NOMO-1 (cell line): ENCODE results near the gene AIF1.

Source experiments
- DNase-seq, 2 experiments: peaks; one replicate each; lab custom pipeline; 2025; ENCODE audit not compliant: unreplicated experiment in 2 of 2; lab: John Stamatoyannopoulos, UW

AIF1 gene

DNA sequence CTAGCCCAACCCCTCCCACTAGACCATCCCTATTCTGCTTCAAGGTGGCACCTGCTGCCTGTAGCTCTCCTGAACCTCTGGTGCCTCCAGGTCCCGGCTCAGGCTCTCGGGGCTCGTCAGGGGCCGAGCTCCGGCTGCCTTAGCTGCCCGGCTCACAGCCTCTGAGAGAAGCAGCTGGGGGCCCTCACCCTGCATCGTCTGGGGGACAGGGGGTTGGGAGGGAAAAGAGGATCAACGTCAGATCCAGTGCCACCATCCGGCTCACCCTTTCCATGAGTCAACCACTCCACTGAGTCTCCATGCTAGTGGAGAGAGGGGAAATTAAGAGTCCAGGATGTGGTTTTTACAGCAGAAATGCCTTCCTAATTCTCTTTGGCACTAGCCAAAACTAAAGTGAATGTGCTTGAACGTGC, 24.4 kb downstream of the AIF1 start:
- DNase-seq, result no peak

- no peak for DNase-seq
Measured at GRCh38 chr6:31640612-31641011, 25.6 kb downstream of the AIF1 start.

DNA sequence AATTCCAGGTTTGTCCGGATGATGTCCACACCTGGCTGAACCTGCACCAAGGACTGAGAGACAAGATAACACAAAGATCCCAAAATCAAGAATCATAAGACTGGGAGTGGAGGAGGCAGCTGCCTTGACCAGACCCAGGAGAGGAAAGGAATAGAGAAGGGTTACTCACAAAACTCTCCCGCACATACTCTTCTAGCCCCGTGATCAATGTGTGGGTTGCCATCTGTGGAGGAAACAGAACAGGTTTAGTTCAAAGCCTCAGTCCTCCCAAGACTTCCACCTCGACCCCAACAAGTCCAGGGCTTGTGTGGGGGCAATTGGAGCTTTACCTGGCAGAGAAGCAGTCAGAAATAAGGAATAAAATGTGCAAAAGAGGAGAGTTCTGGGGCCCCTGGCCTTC, 26.3 kb downstream of the AIF1 start:
- no peak for DNase-seq

DNA sequence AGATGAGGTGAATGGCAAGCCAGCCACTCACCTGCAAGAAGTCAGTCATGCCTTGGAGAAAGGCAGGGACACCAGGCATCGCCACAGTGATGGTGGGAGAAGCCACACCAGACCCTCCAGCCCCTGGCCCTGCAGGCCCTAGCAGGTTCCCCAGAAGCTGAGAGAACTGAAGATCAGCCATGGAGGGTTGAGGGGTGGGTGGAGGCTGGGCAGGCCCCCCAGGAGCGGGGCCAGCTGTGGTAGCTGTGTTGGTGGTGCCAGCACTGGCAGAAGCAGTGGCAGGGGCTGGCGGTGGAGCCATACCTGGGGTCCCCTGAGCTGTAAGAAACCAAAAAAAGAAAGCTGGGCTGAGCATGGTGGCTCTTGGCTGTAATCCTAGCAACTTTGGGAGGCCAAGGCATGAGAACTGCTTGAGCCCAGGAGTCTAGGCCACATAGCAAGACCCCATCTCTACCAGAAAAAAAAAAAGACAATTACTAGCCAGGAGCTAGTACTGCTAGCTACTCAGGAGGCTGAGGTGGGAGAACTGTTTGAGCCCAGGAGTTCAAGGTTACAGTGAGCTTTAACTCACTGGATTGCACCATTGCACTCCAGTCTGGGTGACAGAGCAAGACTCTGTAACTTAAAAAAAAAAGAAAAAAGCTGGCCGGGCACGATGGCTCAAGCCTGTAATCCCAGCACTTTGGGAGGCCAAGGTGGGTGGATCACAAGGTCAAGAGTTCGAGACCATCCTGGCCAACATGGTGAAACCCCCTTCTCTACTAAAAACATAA, 27.9 kb downstream of the AIF1 start:
- no peak for DNase-seq

DNA sequence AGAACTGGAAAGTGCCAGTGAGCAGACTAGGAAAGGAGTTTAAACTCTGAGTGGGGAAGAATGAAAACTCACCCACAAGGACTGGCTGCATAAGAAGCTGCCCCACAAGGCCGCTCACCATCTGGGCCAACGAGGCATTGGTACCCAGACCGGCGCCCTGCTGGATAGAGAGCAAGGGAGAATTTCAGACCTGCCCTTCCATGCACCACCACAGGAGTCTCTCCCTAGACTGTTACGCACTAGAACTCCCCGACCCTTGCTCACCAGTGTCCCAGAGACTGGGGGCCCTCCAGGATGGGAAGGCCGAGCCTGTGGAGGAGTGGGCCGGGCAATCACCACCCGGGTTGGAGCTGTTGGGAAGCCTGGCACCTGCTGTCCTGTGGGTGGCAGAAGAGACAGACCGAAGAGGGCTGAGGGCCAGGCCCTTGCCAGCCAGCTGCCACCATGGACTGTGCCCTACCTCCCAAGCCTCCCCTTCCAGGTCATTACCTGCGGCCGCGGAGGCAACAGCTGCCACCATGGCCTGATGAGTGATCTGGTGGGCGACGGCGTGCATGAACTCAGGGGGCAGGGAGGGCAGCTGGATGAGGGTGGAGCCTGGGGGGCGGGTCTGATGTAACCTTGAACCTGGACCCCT, 28.9 kb downstream of the AIF1 start:
- no peak for DNase-seq

- DNase-seq, result no peak
Measured at GRCh38 chr6:31645325-31645724, 30.3 kb downstream of the AIF1 start.

DNA sequence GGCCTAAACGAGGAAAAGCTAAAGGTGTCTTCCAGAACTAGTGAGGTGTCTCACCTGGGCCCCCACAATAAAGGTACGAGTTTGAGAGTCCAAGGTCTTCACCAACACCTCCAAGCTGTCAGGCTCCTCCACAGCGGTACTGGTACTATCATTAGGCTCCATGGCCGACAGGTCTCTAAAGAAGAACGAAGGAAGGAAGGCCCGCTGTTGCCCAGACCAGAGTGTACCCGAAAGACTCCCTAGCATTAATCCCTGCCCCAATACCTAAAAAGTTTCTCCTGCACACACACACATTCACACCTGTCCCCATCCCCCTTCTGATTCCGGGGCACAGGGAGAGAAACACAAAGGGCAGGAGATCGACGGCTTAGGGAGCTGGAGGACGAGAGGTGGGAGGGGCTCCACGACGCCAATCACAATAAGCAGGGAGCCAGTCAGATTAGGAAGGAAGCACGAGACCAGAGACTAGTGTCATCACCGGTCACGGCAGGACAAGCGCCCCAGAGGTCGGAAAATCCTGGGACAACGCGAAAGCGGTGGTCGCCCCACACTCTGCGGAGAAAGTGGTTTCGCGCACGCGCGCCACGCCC, 36.7 kb downstream of the AIF1 start:
- DNase-seq, result peak; percentile 39 to 80

- DNase-seq, result peak; percentile 95 to 96
Measured at GRCh38 chr6:31652925-31653724, 38.1 kb downstream of the AIF1 start.

- DNase-seq, result no peak
Measured at GRCh38 chr6:31654574-31655348, 39.7 kb downstream of the AIF1 start.

DNA sequence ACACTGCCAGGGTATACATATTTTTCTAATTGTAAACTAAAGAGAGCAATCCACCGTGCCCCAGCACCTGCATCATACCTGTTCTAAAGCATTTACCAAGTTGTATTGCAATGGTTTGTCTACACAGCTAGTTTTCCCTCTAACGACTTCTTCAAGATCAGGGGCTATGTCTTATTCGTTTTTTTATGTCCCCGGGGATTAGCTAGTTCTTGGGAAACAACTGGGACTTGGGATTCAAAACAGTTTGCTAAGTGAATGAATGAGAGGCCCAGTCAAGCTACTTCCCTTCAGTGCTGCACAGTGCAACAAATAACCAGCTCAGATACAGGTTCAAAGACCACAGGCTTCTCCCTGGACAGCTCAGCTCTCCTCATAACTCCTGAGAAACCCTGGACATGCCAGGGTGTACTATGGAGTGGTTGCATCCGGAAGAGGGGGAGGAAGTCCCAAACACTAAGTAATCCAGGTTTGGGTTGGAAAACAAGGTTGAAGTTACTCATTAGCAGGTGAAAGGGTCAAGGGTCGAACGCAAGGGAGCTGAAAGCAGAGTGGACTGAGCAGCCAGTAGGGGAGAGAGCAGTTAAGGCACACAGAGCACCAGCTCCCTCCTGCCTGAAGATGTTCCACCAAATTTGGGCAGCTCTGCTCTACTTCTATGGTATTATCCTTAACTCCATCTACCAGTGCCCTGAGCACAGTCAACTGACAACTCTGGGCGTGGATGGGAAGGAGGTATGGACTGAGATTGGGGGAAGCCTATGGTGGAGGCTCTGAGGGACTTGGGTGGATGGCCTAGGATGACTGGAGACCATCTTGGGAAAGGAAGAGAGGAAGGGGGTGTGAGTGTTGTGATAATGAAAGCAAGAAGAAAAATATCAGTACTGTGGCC, 40.6 kb downstream of the AIF1 start, which contains the start of gene APOM:
Gene APOM, plus strand, starts transcription at position 546 of the 889 bp plus-strand sequence. Its CDS starts 73 bp downstream, at position 619.
- no peak for DNase-seq

DNA sequence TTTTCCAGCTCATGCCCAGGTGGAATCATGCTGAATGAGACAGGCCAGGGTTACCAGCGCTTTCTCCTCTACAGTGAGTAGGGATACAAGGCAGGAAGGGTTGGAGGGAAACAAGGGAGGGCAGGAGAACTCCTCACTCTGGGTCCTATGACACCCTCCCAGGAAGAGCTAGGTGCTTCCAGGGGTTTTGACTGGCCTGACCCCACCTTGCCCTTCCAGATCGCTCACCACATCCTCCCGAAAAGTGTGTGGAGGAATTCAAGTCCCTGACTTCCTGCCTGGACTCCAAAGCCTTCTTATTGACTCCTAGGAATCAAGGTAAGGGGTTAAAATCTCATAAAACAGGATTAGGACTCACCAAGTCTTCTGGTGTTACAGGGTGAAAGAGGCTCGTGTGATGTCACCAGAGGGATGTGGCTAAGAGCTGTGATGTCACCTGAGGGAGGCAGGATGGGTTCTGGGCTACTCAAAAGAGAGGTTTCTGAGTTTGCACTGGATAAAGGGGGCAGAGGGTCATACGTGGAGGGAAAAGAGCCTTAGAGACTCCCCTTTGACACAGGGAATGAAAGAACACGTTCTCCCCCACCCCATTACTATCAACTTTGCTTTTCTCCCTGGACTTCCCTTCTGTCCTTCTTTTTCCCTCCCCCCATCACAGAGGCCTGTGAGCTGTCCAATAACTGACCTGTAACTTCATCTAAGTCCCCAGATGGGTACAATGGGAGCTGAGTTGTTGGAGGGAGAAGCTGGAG, 42.5 kb downstream of the AIF1 start:
- DNase-seq, result no peak

DNA sequence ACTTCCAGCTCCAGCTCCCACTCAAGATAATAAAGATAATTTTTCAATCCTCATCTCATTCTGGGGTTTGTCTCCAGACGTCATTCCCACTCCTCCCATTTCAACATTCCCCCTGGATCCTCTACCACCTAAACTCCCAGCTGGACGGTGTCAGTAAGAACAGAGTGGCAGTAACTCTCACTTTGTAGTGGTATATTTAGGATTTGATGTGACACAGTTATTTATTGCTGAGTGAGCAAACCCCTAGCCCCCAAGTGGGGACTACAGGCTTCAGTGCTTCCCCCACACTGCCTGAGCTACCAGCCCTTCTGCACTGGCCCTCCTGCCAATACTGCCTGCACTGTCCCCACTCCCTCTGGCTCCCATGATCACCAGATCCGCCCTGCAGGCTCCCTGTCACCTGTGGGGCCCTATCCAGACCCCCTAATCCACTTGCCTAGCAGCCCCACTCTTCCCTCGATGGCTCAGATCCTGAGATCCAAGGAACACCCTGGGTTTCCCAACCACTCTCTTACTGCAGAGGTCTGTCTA, 43.2 kb downstream of the AIF1 start:
- DNase-seq, result no peak

- DNase-seq, result no peak
Measured at GRCh38 chr6:31658983-31659648, 44.1 kb downstream of the AIF1 start.

- peak; percentile 57 for DNase-seq
Measured at GRCh38 chr6:31659649-31660380, 44.8 kb downstream of the AIF1 start.

GRCh38 chr6:31660381-31661261, 45.6 kb downstream of the AIF1 start, which contains the start of gene C6orf47:
TSS of gene C6orf47 (minus strand) at chr6:31660778. CDS start at chr6:31659947, 831 bp downstream.
- DNase-seq, result peak; percentile 59 to 66
